GM12878 (cell line): ENCODE results near the gene RGS19. TPM values are rescaled to one million over a fixed set of nuclear protein-coding genes. Genes with fewer than 3 reads are reported as not detected.

Experiments used
- ATAC-seq: fragments of 200-7000 bp; cut with Tn5 transposase; 3 replicates; pipeline ENCODE4 v1.9.1; 2020; ENCODE audit warnings: mild to moderate bottlenecking, moderate library complexity
- BruUV-seq: library from RNA; stranded (reverse); fragments of 400-500 nt; replicated peaks from 2 replicates; lab custom pipeline; 2021; lab: Mats Ljungman, UMichigan
- CTCF ChIA-PET: fragments of 300-600 bp; sonication (Branson Sonifier 250); formaldehyde crosslinking; extraction: SDS; loops from one replicate; lab custom pipeline; 2021; ENCODE audit warnings: inconsistent platforms; lab: Yijun Ruan, JAX
- POLR2A ChIA-PET: fragments of 350-600 bp; formaldehyde crosslinking; extraction: SDS; loops from one replicate; lab custom pipeline; 2021; ENCODE audit warnings: inconsistent platforms; lab: Charles Lee
- RAD21 ChIA-PET: fragments of 300-600 bp; sonication (Branson Sonifier 250); formaldehyde crosslinking; loops from one replicate; lab custom pipeline; 2023; ENCODE audit warnings: antibody characterized with exemption; ENCODE audit not compliant: unreplicated experiment; lab: Charles Lee
- SMC1A ChIA-PET: fragments of 300-600 bp; sonication (Branson Sonifier 250); formaldehyde crosslinking; loops from one replicate; lab custom pipeline; 2023; ENCODE audit not compliant: unreplicated experiment, uncharacterized antibody; lab: Charles Lee
- DNase-seq: peaks from one replicate; pipeline ENCODE4 v3.0.0-alpha.2; 2011; ENCODE audit warnings: low read depth, low spot score
- FAIRE-seq: peaks from 3 replicates; lab custom pipeline; 2011; peaks lifted over from hg19 to GRCh38; lab: Jason Lieb, UNC
- H2AFZ ChIP-seq: 2 replicates; pipeline ENCODE4 v1.6.0; 2011; ENCODE audit warnings: low read depth, low read length, control low read depth; ENCODE audit not compliant: control insufficient read depth
- H3K27ac ChIP-seq: 2 replicates; pipeline ENCODE4 v1.5.1; 2011; ENCODE audit warnings: control low read depth; ENCODE audit not compliant: control insufficient read depth, insufficient read depth
- H3K27me3 ChIP-seq, 2 experiments: replicated peaks in 1 of 2; 2 replicates each; pipeline versions ENCODE4 v1.6.0 to v1.6.1; 2011; ENCODE audit warnings: low read length in 1 of 2; ENCODE audit not compliant: control insufficient read depth in 2 of 2, insufficient read depth in 2 of 2
- H3K36me3 ChIP-seq, 2 experiments: 2 replicates each; pipeline ENCODE4 v1.5.1; 2011; ENCODE audit warnings: low read length in 1 of 2; ENCODE audit not compliant: control insufficient read depth in 2 of 2, insufficient read depth in 2 of 2
- H3K4me1 ChIP-seq: 2 replicates; pipeline ENCODE4 v1.6.1; 2011; ENCODE audit warnings: mild to moderate bottlenecking, low read length, moderate library complexity, mixed read lengths; ENCODE audit not compliant: control insufficient read depth, insufficient read depth
- H3K4me2 ChIP-seq: 2 replicates; pipeline ENCODE4 v1.6.0; 2011; ENCODE audit warnings: control low read depth; ENCODE audit not compliant: control insufficient read depth, insufficient read depth
- H3K4me3 ChIP-seq: fragments of 200-600 bp; sonication (generic); 2 replicates; pipeline ENCODE4 v1.5.1; 2016
- H3K79me2 ChIP-seq: 2 replicates; pipeline ENCODE4 v1.6.0; 2011; ENCODE audit warnings: low read length; ENCODE audit not compliant: control insufficient read depth, insufficient read depth
- H3K9ac ChIP-seq: 2 replicates; pipeline ENCODE4 v1.8.0; 2011; ENCODE audit warnings: low read length, control low read depth, mixed read lengths; ENCODE audit not compliant: control insufficient read depth, insufficient read depth
- H3K9me3 ChIP-seq: replicated peaks from 3 replicates; pipeline ENCODE4 v1.5.1; 2011; ENCODE audit warnings: mild to moderate bottlenecking, low read length; ENCODE audit not compliant: control insufficient read depth, insufficient read depth
- H4K20me1 ChIP-seq: 2 replicates; pipeline ENCODE4 v1.6.0; 2011; ENCODE audit not compliant: control insufficient read depth, insufficient read depth
- CHD4 ChIP-seq: fragments of 200-600 bp; sonication (generic); IDR thresholded peaks from 2 replicates; pipeline ENCODE4 v1.6.1; 2016; ENCODE audit warnings: mild to moderate bottlenecking
- KAT2A ChIP-seq: conservative IDR thresholded peaks from 2 replicates; pipeline ENCODE4 v1.6.1; 2011; ENCODE audit warnings: low read depth, low read length; ENCODE audit not compliant: control insufficient read depth
- NR2C2 ChIP-seq: IDR thresholded peaks from 2 replicates; pipeline ENCODE4 v1.6.1; 2011; ENCODE audit warnings: borderline replicate concordance, low read depth; ENCODE audit not compliant: control insufficient read depth, insufficient read length
- PAX5 ChIP-seq: IDR thresholded peaks from 2 replicates; pipeline ENCODE4 v1.6.1; 2011; ENCODE audit warnings: low read depth, low read length, borderline replicate concordance
- PML ChIP-seq: IDR thresholded peaks from 2 replicates; pipeline ENCODE4 v1.6.1; 2012; ENCODE audit warnings: low read length, inconsistent platforms
- SP1 ChIP-seq: IDR thresholded peaks from one replicate; pipeline ENCODE4 v1.6.1; 2011; ENCODE audit warnings: low read depth, low read length
- ZBED1 ChIP-seq: IDR thresholded peaks from 2 replicates; pipeline ENCODE4 v1.6.1; 2016; ENCODE audit warnings: borderline replicate concordance
- WGBS: methylation state at CpG from one replicate; pipeline ENCODE4 v1.1.6; 2016; ENCODE audit warnings: low lambda C conversion rate; ENCODE audit not compliant: insufficient replicate concordance, insufficient coverage; ENCODE audit errors: missing lambda C conversion rate; 5-methylcytosine and 5-hydroxymethylcytosine counted together
- in situ Hi-C: fragments of 300-500 bp; cut with MboI; formaldehyde crosslinking; loops from 9 replicates; pipeline ENCODE4 v1.14.3; 2018; ENCODE audit warnings: mixed read lengths
- intact Hi-C: fragments of 100-400 bp; cut with micrococcal nuclease; formaldehyde crosslinking; loops from one replicate; pipeline ENCODE4 v1.14.2; 2022; ENCODE audit not compliant: unreplicated experiment
- polyA plus RNA-seq, 11 experiments: library from polyadenylated mRNA; depleted of rRNA in 4 of 11; unstranded in 6 of 11; stranded (reverse) in 5 of 11; fragments of >200 nt; fragmentation: Nextera tagmentation in 4 of 11; fragmentation: Illumina TruSeq in 1 of 11; extraction: Ambion mirVana in 4 of 11; extraction: Trizol in 1 of 11; gene quantifications; 1 replicate in 1 of 11; 2 replicates in 10 of 11; pipeline versions ENCODE4 v1.2.1 to v1.2.3, GENCODE V29; 2011 to 2016; ENCODE audit warnings: inconsistent platforms in 2 of 11, missing spikeins in 2 of 11, low read depth in 1 of 11
- total RNA-seq, 4 experiments: library from RNA; depleted of rRNA in 3 of 4; stranded (reverse); fragments of >200 nt in 3 of 4; fragmentation: Illumina TruSeq in 1 of 4; extraction: Trizol in 1 of 4; gene quantifications; 2 replicates each; pipeline versions ENCODE4 v1.2.1 to v1.2.3, GENCODE V29; 2013 to 2021
- TF ChIP-seq, protein P1 (sequence below): fragments of 450-650 bp; conservative IDR thresholded peaks from 2 replicates; pipeline ENCODE4 v1.6.1; 2017; ENCODE audit warnings: mild to moderate bottlenecking, moderate library complexity
- TF ChIP-seq, protein P2 (sequence below): fragments of 450-650 bp; IDR thresholded peaks from 2 replicates; pipeline ENCODE4 v1.6.1; 2017; ENCODE audit warnings: antibody characterized with exemption, mild to moderate bottlenecking, moderate library complexity
- TF ChIP-seq, protein P3 (sequence below): IDR thresholded peaks from 2 replicates; pipeline ENCODE4 v1.6.1; 2011; ENCODE audit warnings: borderline replicate concordance, low read depth, mild to moderate bottlenecking, moderate library complexity, mixed read lengths, low read length; ENCODE audit not compliant: insufficient read depth; ENCODE audit errors: extremely low read length
- TF ChIP-seq, protein P4 (sequence below): fragments of 450-650 bp; IDR thresholded peaks from 2 replicates; pipeline ENCODE4 v1.6.1; 2017; ENCODE audit warnings: mild to moderate bottlenecking, low read depth, inconsistent platforms; ENCODE audit not compliant: poor library complexity, severe bottlenecking

The RGS19 gene
- total and polyA plus RNA-seq, 10 of the 15 experiments (the other 5 are each of a cell fraction or from before 2014, with no cell fraction given), result 0.82 to 62.4 (median 39.8) TPM

DNA sequence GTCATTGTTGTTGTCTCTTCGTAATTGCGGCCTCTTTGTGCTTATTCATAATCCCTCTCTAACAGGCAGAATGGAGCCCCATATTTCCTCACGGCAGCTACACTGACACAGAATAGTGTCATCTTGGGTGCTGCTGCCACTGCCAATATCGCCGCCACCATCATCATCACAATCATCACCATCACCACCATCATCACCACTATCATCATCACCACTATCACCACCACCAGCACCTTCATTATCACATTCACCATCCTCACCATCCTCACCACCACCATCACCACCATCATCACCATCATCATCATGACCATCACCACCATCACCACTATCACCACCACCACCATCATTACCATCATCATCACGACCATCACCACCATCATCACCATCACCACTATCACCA lies 17.2 kb upstream of the RGS19 start:
- Histone ChIP-seq H4K20me1 (no peaks in the 10 kb centered on the region), H3K4me2 (no peak overlapping the region), H3K27ac (no peak overlapping the region), H3K27me3 (peaks cover 1 to 6% of the 10 kb centered on the region in 2 experiments; a peak in 3 of 4 replicates), H3K36me3 (no peaks in the 10 kb centered on the region), H3K79me2 (no peaks in the 10 kb centered on the region), H2AFZ (no peak overlapping the region), H3K9me3 (no peaks in the 10 kb centered on the region), H3K4me3 (no peak overlapping the region), H3K4me1 (peaks cover 16% of the 10 kb centered on the region), H3K9ac (no peak overlapping the region)
- in situ Hi-C loops (no loop called here), intact Hi-C loops (no loop called here)
- CTCF ChIA-PET, result no interaction called here
- ATAC-seq (no peak), FAIRE-seq (no peak), DNase-seq (no peak)
- WGBS, result 84% methylated on average over 6 of the region's 6 CpGs
- POLR2A ChIA-PET, result no interaction called here
- SMC1A ChIA-PET, result no interaction called here
- TF ChIP-seq PAX5, result no peak
- TF ChIP-seq, protein P1, sequence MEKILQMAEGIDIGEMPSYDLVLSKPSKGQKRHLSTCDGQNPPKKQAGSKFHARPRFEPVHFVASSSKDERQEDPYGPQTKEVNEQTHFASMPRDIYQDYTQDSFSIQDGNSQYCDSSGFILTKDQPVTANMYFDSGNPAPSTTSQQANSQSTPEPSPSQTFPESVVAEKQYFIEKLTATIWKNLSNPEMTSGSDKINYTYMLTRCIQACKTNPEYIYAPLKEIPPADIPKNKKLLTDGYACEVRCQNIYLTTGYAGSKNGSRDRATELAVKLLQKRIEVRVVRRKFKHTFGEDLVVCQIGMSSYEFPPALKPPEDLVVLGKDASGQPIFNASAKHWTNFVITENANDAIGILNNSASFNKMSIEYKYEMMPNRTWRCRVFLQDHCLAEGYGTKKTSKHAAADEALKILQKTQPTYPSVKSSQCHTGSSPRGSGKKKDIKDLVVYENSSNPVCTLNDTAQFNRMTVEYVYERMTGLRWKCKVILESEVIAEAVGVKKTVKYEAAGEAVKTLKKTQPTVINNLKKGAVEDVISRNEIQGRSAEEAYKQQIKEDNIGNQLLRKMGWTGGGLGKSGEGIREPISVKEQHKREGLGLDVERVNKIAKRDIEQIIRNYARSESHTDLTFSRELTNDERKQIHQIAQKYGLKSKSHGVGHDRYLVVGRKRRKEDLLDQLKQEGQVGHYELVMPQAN, result no peak
- no peak for TF ChIP-seq ZBED1
- no peak for TF ChIP-seq KAT2A
- no peak for TF ChIP-seq CHD4
- TF ChIP-seq, protein P2, sequence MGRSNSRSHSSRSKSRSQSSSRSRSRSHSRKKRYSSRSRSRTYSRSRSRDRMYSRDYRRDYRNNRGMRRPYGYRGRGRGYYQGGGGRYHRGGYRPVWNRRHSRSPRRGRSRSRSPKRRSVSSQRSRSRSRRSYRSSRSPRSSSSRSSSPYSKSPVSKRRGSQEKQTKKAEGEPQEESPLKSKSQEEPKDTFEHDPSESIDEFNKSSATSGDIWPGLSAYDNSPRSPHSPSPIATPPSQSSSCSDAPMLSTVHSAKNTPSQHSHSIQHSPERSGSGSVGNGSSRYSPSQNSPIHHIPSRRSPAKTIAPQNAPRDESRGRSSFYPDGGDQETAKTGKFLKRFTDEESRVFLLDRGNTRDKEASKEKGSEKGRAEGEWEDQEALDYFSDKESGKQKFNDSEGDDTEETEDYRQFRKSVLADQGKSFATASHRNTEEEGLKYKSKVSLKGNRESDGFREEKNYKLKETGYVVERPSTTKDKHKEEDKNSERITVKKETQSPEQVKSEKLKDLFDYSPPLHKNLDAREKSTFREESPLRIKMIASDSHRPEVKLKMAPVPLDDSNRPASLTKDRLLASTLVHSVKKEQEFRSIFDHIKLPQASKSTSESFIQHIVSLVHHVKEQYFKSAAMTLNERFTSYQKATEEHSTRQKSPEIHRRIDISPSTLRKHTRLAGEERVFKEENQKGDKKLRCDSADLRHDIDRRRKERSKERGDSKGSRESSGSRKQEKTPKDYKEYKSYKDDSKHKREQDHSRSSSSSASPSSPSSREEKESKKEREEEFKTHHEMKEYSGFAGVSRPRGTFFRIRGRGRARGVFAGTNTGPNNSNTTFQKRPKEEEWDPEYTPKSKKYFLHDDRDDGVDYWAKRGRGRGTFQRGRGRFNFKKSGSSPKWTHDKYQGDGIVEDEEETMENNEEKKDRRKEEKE, result no peak
- TF ChIP-seq, protein P3, sequence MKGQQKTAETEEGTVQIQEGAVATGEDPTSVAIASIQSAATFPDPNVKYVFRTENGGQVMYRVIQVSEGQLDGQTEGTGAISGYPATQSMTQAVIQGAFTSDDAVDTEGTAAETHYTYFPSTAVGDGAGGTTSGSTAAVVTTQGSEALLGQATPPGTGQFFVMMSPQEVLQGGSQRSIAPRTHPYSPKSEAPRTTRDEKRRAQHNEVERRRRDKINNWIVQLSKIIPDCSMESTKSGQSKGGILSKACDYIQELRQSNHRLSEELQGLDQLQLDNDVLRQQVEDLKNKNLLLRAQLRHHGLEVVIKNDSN, result no peak
- no peak for TF ChIP-seq NR2C2
- TF ChIP-seq, protein P4, sequence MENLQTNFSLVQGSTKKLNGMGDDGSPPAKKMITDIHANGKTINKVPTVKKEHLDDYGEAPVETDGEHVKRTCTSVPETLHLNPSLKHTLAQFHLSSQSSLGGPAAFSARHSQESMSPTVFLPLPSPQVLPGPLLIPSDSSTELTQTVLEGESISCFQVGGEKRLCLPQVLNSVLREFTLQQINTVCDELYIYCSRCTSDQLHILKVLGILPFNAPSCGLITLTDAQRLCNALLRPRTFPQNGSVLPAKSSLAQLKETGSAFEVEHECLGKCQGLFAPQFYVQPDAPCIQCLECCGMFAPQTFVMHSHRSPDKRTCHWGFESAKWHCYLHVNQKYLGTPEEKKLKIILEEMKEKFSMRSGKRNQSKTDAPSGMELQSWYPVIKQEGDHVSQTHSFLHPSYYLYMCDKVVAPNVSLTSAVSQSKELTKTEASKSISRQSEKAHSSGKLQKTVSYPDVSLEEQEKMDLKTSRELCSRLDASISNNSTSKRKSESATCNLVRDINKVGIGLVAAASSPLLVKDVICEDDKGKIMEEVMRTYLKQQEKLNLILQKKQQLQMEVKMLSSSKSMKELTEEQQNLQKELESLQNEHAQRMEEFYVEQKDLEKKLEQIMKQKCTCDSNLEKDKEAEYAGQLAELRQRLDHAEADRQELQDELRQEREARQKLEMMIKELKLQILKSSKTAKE, result no peak
- TF ChIP-seq SP1, result no peak
- no peak for TF ChIP-seq PML
- RAD21 ChIA-PET, result interaction anchor here (1.3 kb wide), 1 partner anchor 24 kb away, joined by 3 read pairs; no protein-coding TSS in a partner anchor
- BruUV-seq, result no TSS peak
